Natural killer cell (primary cell): Measurements from ENCODE around the gene SIRT2. TPM values are rescaled to one million over a fixed set of nuclear protein-coding genes. Genes with fewer than 3 reads are reported as not detected.
"Not testable (repeated sequence)": the region's sequence is repeated elsewhere in the genome, so short reads cannot be mapped to it uniquely, and the experiment has no call there.

Source experiments
- ATAC-seq, 3 donors: fragments of 150-1000 bp in 2 of 3; fragments of 200-7000 bp in 1 of 3; cut with Tn5 transposase; 1 replicate in 1 of 3; 2 replicates in 2 of 3; pipeline ENCODE4 v1.10.0; 2021; ENCODE audit warnings: mild to moderate bottlenecking in 2 of 3, moderate library complexity in 2 of 3
- DNase-seq, 2 donors: peaks; one replicate each; pipeline versions ENCODE4 v3.0.0 to v3.0.0-alpha.2; 2013 to 2021; ENCODE audit warnings: mixed read lengths in 1 of 2
- H3K27ac ChIP-seq: one replicate; pipeline ENCODE4 v1.5.1; 2013; ENCODE audit warnings: mild to moderate bottlenecking, low read length
- H3K27me3 ChIP-seq: one replicate; pipeline ENCODE4 v1.6.1; 2013; ENCODE audit warnings: low read length; ENCODE audit not compliant: control insufficient read depth, insufficient read depth
- H3K36me3 ChIP-seq: one replicate; pipeline ENCODE4 v1.6.1; 2013; ENCODE audit warnings: low read length; ENCODE audit not compliant: control insufficient read depth, insufficient read depth
- H3K4me1 ChIP-seq: one replicate; pipeline ENCODE4 v1.6.1; 2013; ENCODE audit warnings: low read length; ENCODE audit not compliant: control insufficient read depth, insufficient read depth
- H3K4me3 ChIP-seq: one replicate; pipeline ENCODE4 v1.5.1; 2013; ENCODE audit warnings: low read length
- H3K9me3 ChIP-seq: one replicate; pipeline ENCODE4 v1.6.1; 2013; ENCODE audit warnings: low read length; ENCODE audit not compliant: control insufficient read depth, insufficient read depth
- H3K27ac Mint-ChIP-seq, 2 donors: one replicate each; pipeline ENCODE4 v1.8.0; 2022; ENCODE audit warnings: mild to moderate bottlenecking in 2 of 2, mixed read lengths in 2 of 2, moderate library complexity in 1 of 2
- H3K27me3 Mint-ChIP-seq, 2 donors: one replicate each; pipeline ENCODE4 v1.8.0; 2022; ENCODE audit warnings: low read depth in 2 of 2, mixed read lengths in 2 of 2
- H3K36me3 Mint-ChIP-seq: one replicate; pipeline ENCODE4 v1.8.0; 2022; ENCODE audit warnings: mixed read lengths
- H3K4me1 Mint-ChIP-seq, 2 donors: one replicate each; pipeline ENCODE4 v1.8.0; 2022; ENCODE audit warnings: mixed read lengths in 2 of 2
- H3K4me3 Mint-ChIP-seq: one replicate; pipeline ENCODE4 v1.8.0; 2022; ENCODE audit warnings: mild to moderate bottlenecking, moderate library complexity, mixed read lengths
- H3K9me3 Mint-ChIP-seq, 2 donors: one replicate each; pipeline ENCODE4 v1.8.0; 2022; ENCODE audit warnings: mixed read lengths in 2 of 2
- WGBS: methylation state at CpG from one replicate; pipeline ENCODE4 v1.1.7; 2013; ENCODE audit warnings: missing lambda C conversion rate; ENCODE audit not compliant: insufficient coverage; 5-methylcytosine and 5-hydroxymethylcytosine counted together
- intact Hi-C: fragments of 100-400 bp; cut with micrococcal nuclease; formaldehyde crosslinking; loops from one replicate; pipeline ENCODE4 v1.14.2; 2022
- total RNA-seq, 4 donors: library from RNA; stranded (reverse); fragments of 120-200 nt in 1 of 4; gene quantifications; one replicate each; pipeline versions ENCODE4 v1.2.3 to v1.2.4, GENCODE V29; 2013 to 2022
- TF ChIP-seq, protein P1 (sequence below): fragments of 200-600 bp; IDR thresholded peaks from one replicate; pipeline ENCODE4 v1.8.0; 2022; ENCODE audit warnings: antibody characterized with exemption

The SIRT2 gene
- total RNA-seq, 3 donors from 2014 or later (not counting 1 experiment from before 2014, with no cell fraction given) = 171 to 283 (median 208) TPM

GRCh38 chr19:38830039-38830733, 69.2 kb downstream of the SIRT2 start:
- no peaks in the 10 kb centered on the region for H3K9me3 ChIP-seq
- Mint-ChIP-seq H3K36me3 (no peaks in the 10 kb centered on the region), H3K27me3 (no peaks in the 10 kb centered on the region), H3K27ac (peak overlapping the region; percentile 93 to 95), H3K9me3 (no peaks in the 10 kb centered on the region), H3K4me1 (peaks cover 14 to 22% of the 10 kb centered on the region in 2 donors), H3K4me3 (peak overlapping the region; percentile 97)
- H3K27ac ChIP-seq = no peak overlapping the region
- DNase-seq = no peak
- ATAC-seq = no peak
- 89% methylated on average over 3 of the region's 4 CpGs for WGBS
- H3K4me1 ChIP-seq = peaks cover 16% of the 10 kb centered on the region
- intact Hi-C loops = loop anchor here (2.0 to 5.0 kb wide), 2 partner anchors 67 to 101 kb away; partner anchors contain the start of genes MRPS12, NFKBIB, SARS2 and SIRT2
- TF ChIP-seq, protein P1, sequence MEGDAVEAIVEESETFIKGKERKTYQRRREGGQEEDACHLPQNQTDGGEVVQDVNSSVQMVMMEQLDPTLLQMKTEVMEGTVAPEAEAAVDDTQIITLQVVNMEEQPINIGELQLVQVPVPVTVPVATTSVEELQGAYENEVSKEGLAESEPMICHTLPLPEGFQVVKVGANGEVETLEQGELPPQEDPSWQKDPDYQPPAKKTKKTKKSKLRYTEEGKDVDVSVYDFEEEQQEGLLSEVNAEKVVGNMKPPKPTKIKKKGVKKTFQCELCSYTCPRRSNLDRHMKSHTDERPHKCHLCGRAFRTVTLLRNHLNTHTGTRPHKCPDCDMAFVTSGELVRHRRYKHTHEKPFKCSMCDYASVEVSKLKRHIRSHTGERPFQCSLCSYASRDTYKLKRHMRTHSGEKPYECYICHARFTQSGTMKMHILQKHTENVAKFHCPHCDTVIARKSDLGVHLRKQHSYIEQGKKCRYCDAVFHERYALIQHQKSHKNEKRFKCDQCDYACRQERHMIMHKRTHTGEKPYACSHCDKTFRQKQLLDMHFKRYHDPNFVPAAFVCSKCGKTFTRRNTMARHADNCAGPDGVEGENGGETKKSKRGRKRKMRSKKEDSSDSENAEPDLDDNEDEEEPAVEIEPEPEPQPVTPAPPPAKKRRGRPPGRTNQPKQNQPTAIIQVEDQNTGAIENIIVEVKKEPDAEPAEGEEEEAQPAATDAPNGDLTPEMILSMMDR = no peak
- H3K27me3 ChIP-seq = no peaks in the 10 kb centered on the region
- H3K4me3 ChIP-seq = no peak overlapping the region
- H3K36me3 ChIP-seq = peaks cover 17% of the 10 kb centered on the region

GRCh38 chr19:38829203-38829602, 70.2 kb downstream of the SIRT2 start:
- H3K9me3 Mint-ChIP-seq, intact Hi-C loops, H3K27me3 Mint-ChIP-seq, H3K27me3 ChIP-seq, H3K9me3 ChIP-seq, H3K27ac ChIP-seq, ATAC-seq, H3K27ac Mint-ChIP-seq, H3K36me3 Mint-ChIP-seq, H3K4me3 Mint-ChIP-seq, DNase-seq, H3K4me3 ChIP-seq: not testable (repeated sequence)
- H3K4me1 Mint-ChIP-seq = peaks cover 22 to 27% of the 10 kb centered on the region in 2 donors
- peaks cover 16% of the 10 kb centered on the region for H3K4me1 ChIP-seq
- WGBS = 94% methylated on average over 6 of the region's 7 CpGs
- peaks cover 17% of the 10 kb centered on the region for H3K36me3 ChIP-seq

Other genes starting within 250 kb of the SIRT2 start
- 10 to 100 TPM in 2 of 3 donors, 1 to 10 TPM in 1; 7.4 to 51.0 (median 26.7) TPM for gene CAPN12, start 155.1 kb downstream of the SIRT2 start, total RNA-seq
- gene LGALS7, start 126.1 kb downstream of the SIRT2 start, total RNA-seq = not detected
- not detected for gene LGALS7B, start 110.4 kb downstream of the SIRT2 start, total RNA-seq
- 1 to 10 TPM; 4.2 to 4.8 (median 4.6) TPM for gene LGALS4, start 86.7 kb downstream of the SIRT2 start, total RNA-seq
- gene ECH1, start 67.8 kb downstream of the SIRT2 start, total RNA-seq = 100 to 1,000 TPM; 114 to 145 (median 119) TPM
- gene HNRNPL, start 49.6 kb downstream of the SIRT2 start, total RNA-seq = 100 to 1,000 TPM; 636 to 800 (median 702) TPM
- gene RINL, start 21.3 kb downstream of the SIRT2 start, total RNA-seq = 10 to 100 TPM; 59.7 to 65.6 (median 59.7) TPM
- 100 to 1,000 TPM in 2 of 3 donors, 10 to 100 TPM in 1; 78.0 to 125 (median 118) TPM for gene NFKBIB, start 351 bp upstream of the SIRT2 start, total RNA-seq
- 1 to 10 TPM; 1.3 to 3.7 (median 2.3) TPM for gene CCER2, start 12.6 kb upstream of the SIRT2 start, total RNA-seq
- 10 to 100 TPM; 25.4 to 53.0 (median 38.9) TPM for gene SARS2, start 31.1 kb upstream of the SIRT2 start, total RNA-seq
- 10 to 100 TPM; 25.3 to 27.8 (median 26.7) TPM for gene MRPS12, start 31.3 kb upstream of the SIRT2 start, total RNA-seq
- not detected for gene FBXO17, start 76.1 kb upstream of the SIRT2 start, total RNA-seq
- gene FBXO27, start 132.9 kb upstream of the SIRT2 start, total RNA-seq = under 1 TPM in 2 of 3 donors, not detected in 1; 0.23 to 0.38 TPM
- gene ACP7, start 184.8 kb upstream of the SIRT2 start, total RNA-seq = not detected
- 10 to 100 TPM in 2 of 3 donors, 1 to 10 TPM in 1; 6.7 to 13.4 (median 11.8) TPM for gene PAK4, start 226.2 kb upstream of the SIRT2 start, total RNA-seq